GM19397 (cell line): ENCODE results near the gene DEGS2.

Source experiments
- ATAC-seq: cut with Tn5 transposase; IDR thresholded peaks from one replicate; pipeline ENCODE4 v1.9.1; 2021; ENCODE audit warnings: mild to moderate bottlenecking, moderate library complexity; ENCODE audit not compliant: unreplicated experiment

DEGS2 gene

DNA sequence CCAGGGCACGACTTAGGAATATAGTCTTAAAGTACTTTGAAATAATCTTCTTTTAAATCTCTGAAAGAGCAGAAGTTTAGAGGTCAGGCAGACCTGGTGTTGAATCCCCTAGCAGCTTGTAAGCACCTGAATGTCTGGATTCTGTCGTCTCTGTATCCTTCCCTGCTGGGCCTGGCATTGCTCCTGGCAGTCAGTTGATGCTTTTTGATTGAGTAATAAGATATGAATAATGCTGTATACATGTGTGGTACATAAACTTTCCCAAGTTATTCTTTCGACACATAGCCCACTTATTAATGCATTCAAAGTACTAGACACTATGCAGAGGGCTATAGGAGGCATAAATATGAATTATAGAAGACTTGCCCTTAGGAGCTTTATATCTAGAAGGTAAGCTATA lies 62.8 kb downstream of the DEGS2 start:
- no peak for ATAC-seq
